SIG-M5 (cell line): ENCODE measurements around the gene ZNF493.

ENCODE experiments used
- DNase-seq: peaks from one replicate; lab custom pipeline; 2025; lab: John Stamatoyannopoulos, UW

The ZNF493 gene

GRCh38 chr19:21396893-21397572 is at the start of gene ZNF493:
Gene ZNF493 (plus strand): TSS chr19:21397133. CDS start chr19:21397238, 105 bp downstream.
- no peak for DNase-seq

DNA sequence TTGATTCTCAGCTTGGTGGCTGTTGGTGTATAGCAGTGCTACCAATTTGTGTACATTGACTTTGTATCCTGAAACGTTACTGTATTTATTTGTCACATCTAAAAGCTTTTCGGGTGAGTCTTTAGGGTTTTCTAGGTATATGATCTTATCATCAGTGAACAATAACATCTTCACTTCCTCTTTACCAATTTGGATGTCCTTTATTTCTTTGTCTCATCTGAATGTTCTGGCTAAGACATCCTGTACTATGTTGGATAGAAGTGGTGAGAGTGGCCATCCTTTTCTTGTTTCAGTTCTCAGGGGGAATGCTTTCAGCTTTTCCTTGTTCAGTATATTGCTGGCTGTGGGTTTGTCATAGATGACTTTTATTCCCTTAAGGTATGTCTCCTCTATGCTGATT is 44.1 kb upstream of the ZNF493 start:
- no peak for DNase-seq

GRCh38 chr19:21358768-21359451 is 38.0 kb upstream of the ZNF493 start, which contains the start of gene ZNF738:
Gene ZNF738 (plus strand): TSS chr19:21359000. CDS start chr19:21359141, 141 bp downstream.
- DNase-seq: no peak

GRCh38 chr19:21362291-21362690 is 34.6 kb upstream of the ZNF493 start:
- no peak for DNase-seq

DNA sequence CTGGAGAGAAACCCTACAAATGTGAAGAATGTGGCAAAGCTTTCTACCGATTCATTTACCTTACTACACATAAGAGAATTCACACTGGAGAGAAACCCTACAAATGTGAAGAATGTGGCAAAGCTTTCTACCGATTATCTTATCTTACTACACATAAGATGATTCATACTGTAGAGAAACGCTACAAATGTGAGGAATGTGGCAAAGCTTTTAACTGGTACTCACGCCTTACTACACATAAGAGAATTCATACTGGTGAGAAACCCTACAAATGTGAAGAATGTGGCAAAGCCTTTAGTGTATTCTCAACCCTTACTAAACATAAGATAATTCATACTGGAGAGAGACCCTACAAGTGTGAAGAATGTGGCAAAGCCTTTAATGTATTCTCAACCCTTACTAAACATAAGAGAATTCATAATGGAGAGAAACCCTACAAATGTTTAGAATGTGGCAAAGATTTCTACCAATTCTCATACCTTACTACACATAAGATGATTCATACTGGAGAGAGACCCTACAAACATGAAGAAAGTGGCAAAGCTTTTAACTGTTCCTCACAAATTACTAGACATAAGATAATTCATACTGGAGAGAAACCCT is 12.9 kb upstream of the ZNF493 start:
- DNase-seq: no peak

DNA sequence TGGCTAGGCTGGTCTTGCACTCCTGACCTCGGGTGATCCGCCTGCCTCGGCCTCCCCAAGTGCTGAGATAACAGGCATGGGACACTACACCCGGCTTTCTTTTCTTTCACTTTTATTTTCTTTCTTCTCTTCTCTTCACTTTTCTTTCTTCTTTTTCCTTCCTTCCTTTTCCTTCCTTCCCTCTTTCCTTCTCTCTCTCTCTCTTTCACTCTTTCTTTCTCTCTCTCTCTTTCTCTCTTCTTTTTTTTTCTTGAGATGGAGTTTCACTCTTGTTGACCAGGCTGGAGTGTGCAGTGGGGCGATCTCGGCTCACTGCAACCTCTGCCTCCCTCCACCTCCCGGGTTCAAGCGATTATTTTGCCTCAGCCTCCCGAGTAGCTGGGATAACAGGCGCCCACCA is 812 bp upstream of the ZNF493 start:
- no peak for DNase-seq

- DNase-seq: no peak
Measured at GRCh38 chr19:21398851-21399250, 1.9 kb downstream of the ZNF493 start.

DNA sequence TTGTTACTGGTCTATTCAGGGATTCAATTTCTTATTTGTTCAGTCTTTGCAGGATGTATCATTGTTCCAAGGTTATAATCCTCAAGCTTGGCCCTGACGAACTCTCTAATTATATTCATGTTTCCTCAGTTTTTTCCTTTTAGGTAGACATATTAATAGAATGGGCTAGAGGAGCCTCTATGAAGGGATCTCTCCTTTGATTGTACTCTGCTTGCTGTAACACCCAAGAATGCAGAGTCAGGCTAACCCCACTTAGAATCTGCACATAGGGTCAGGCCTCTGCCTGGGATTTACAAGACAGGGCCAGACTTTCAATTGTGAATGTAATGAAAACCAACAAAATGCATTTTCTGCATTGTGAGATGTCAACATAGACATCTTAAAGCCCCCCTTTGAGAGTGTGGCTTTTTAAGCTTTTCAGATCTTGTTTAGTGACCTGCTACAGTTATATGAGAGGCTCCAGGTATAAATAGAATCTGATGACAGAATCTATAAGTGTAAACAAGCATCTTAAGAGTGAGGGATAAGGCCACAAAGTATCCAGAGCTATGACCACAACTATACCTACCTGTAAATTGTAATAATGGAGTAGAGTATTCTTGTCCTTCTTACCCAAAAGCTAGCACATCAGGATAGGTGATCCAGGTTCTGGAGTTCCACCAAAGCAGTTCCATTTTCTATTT is 5.5 kb downstream of the ZNF493 start:
- DNase-seq: no peak

GRCh38 chr19:21410166-21410565 is 13.2 kb downstream of the ZNF493 start:
- DNase-seq: no peak

- no peak for DNase-seq
Measured at GRCh38 chr19:21422244-21422643, 25.3 kb downstream of the ZNF493 start.

GRCh38 chr19:21423057-21424041 is 26.4 kb downstream of the ZNF493 start:
- no peak for DNase-seq

GRCh38 chr19:21430675-21431074 is 33.7 kb downstream of the ZNF493 start:
- DNase-seq: no peak

DNA sequence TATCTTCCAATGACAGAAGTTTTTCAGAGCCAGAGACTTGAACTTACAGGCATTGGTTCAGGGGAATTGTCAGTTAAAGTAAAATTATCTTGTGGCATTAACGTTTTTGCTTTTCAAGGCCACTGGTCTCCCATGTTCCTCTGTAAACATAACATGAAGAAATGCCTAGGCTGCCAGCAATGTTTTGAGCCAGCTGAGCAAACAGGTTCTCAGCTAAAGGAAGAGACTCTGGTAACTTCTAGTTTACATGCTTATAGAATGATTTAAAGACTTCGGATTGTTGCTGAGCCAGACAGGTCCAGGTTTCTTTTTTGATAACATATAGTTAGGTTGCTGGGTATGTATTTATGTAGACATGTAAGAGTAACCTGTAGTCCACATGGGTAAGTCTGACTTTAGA is 35.7 kb downstream of the ZNF493 start:
- DNase-seq: no peak

GRCh38 chr19:21434516-21434915 is 37.6 kb downstream of the ZNF493 start:
- no peak for DNase-seq

DNA sequence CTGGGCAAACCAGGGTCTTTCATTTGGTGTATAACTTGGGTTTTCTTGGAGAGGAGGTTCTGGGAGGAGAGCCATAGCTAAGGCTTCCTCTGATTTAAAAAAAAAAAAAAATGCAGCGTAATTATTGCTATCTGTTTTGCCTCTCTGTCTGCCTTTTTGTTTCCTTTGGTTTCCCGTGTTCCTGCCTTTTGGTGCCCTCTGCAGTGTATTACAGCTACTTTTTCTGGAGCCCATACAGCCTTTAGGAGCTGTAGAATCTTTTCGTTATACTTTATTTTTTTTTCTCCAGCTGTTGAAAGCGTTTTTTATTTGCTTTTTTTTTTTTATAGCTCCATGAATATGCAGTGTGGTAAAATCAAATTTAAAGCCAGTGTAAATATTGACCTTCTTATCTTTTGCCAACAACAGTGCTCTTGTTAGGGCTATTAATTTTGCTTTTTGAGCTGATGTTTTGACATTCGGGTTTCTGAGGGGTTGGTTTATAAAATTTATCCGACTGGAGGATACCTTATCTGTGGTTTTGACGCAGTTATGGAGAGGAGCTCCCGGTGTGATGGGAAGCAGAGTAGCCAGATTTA is 38.1 kb downstream of the ZNF493 start:
- no peak for DNase-seq

- DNase-seq: no peak
Measured at GRCh38 chr19:21439201-21439751, 42.3 kb downstream of the ZNF493 start.

- DNase-seq: no peak
Measured at GRCh38 chr19:21440321-21440720, 43.4 kb downstream of the ZNF493 start.

DNA sequence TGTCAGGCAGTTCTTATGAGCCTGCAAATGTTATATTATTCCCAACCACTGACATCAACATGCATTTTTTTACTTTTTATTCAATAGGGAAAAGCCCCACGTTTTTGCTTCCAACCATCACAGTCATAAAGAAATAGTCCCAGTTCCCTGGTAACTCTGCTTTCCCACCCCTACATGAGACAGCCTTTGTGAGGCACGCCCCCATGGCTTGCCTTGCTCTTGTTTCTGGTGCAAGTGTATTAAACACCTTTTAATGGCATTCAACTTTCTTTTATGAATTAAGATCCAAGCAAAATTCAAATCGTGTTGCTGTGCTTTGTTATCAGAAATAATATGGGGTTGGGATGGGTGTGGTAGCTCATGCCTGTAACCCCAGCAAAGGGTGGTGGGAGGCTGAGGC is 54.3 kb downstream of the ZNF493 start:
- DNase-seq: no peak

DNA sequence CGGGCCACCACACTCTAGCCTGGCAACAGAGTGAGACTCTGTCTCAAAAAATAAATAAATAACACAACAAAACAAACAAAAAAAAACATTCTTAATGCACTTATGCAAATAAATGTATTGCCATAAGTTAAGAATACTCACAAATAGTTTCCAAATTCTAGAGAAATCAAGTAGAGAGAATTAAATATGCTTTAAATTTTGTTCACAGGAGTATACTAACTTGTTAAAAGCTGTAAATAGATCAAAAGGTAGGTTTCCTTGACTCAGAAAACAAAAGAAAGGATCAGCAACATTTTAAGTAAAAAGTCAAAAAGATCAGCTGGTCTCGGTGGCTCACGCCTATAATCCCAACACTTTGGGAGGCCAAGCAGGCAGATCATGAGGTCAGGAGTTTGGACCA is 58.0 kb downstream of the ZNF493 start:
- DNase-seq: no peak

- no peak for DNase-seq
Measured at GRCh38 chr19:21460686-21461085, 63.8 kb downstream of the ZNF493 start.

- DNase-seq: no peak
Measured at GRCh38 chr19:21462540-21462939, 65.6 kb downstream of the ZNF493 start.
